ENCODE results near the gene NR2F6.

Gene NR2F6

GRCh38 chr19:17254636-17255035, 8.9 kb upstream of the NR2F6 start:
- TF ChIP-seq ZNF274 (IDR thresholded peaks at IDR 0.05; ENCODE audit: low read depth, low read length): no peak
- TF ChIP-seq YY1 (IDR thresholded peaks at IDR 0.05; ENCODE audit: insufficient read depth, insufficient read length): no peak
- no peak for TF ChIP-seq SUZ12 (IDR thresholded peaks at IDR 0.05; ENCODE audit: extremely low read depth, insufficient read depth, insufficient read length)
- peaks cover 21% of the 10 kb centered on the region; the same call in 1 of the 2 replicates for H3K9me3 ChIP-seq (ENCODE audit: insufficient read depth, low read length)
- peak overlapping the region; percentile 0 for H3K9ac ChIP-seq (ENCODE audit: insufficient read length, low read depth)
- peaks cover 10% of the 10 kb centered on the region for H3K27me3 ChIP-seq (ENCODE audit: insufficient read depth, insufficient read length)
- peaks cover 8% of the 10 kb centered on the region for H3K4me1 ChIP-seq (ENCODE audit: insufficient read depth, insufficient read length)
- H3K4me3 ChIP-seq (ENCODE audit: insufficient read length, low read depth): no peak overlapping the region
- DNase-seq (ENCODE audit: low read depth, low spot score): no peak
- no peaks in the 10 kb centered on the region for H3K36me3 ChIP-seq (ENCODE audit: insufficient read depth, insufficient read length, low read length)

DNA sequence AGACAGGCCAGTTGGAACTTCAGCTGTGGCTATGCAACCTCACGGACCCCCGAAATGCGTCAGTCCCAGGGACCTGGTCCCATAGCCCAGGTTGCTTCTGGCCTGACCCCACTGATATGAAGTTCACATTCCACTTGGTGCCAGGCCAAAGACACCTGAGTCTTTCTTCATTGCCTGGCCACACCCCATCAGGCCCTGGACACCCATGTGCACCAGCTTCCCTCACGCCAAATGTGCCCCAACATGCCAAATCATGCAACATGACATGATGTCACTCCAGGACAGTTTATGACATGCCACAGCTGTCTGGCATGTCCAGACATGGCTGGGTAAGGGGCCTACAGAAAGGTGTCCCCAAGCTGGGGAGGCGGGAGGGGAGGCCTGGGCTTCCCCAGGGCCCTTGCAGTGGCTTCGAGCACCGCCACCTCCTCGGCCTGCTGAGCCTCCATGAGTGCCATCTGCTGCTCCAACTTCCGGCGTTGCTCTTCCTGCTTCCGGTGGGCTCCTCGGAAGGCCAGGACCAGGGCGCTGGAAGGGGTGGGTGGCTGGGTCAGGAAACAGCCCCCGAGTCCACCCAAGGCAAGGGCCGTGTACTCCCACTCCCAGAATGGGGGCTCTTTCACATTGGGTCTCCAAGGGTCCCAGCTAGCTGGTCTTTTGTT, 4.3 kb upstream of the NR2F6 start:
- no peak for DNase-seq (ENCODE audit: low read depth, low spot score)
- TF ChIP-seq ZNF274 (IDR thresholded peaks at IDR 0.05; ENCODE audit: low read depth, low read length): no peak
- TF ChIP-seq YY1 (IDR thresholded peaks at IDR 0.05; ENCODE audit: insufficient read depth, insufficient read length): no peak
- TF ChIP-seq SUZ12 (IDR thresholded peaks at IDR 0.05; ENCODE audit: extremely low read depth, insufficient read depth, insufficient read length): no peak
- Histone ChIP-seq H3K36me3 (ENCODE audit: insufficient read depth, insufficient read length, low read length) (no peaks in the 10 kb centered on the region), H3K27me3 (ENCODE audit: insufficient read depth, insufficient read length) (no peaks in the 10 kb centered on the region), H3K4me3 (ENCODE audit: insufficient read length, low read depth) (no peak overlapping the region), H3K9me3 (ENCODE audit: insufficient read depth, low read length) (no peaks in the 10 kb centered on the region), H3K9ac (ENCODE audit: insufficient read length, low read depth) (no peak overlapping the region), H3K4me1 (ENCODE audit: insufficient read depth, insufficient read length) (peaks cover 28% of the 10 kb centered on the region)

- no peak for DNase-seq (ENCODE audit: low read depth, low spot score)
- Histone ChIP-seq H3K4me3 (ENCODE audit: insufficient read length, low read depth) (no peak overlapping the region), H3K27me3 (ENCODE audit: insufficient read depth, insufficient read length) (no peaks in the 10 kb centered on the region), H3K9me3 (ENCODE audit: insufficient read depth, low read length) (no peaks in the 10 kb centered on the region), H3K9ac (ENCODE audit: insufficient read length, low read depth) (peak overlapping the region; percentile 43), H3K36me3 (ENCODE audit: insufficient read depth, insufficient read length, low read length) (no peaks in the 10 kb centered on the region), H3K4me1 (ENCODE audit: insufficient read depth, insufficient read length) (peaks cover 24% of the 10 kb centered on the region)
- no peak for TF ChIP-seq SUZ12 (IDR thresholded peaks at IDR 0.05; ENCODE audit: extremely low read depth, insufficient read depth, insufficient read length)
- no peak for TF ChIP-seq YY1 (IDR thresholded peaks at IDR 0.05; ENCODE audit: insufficient read depth, insufficient read length)
- TF ChIP-seq ZNF274 (IDR thresholded peaks at IDR 0.05; ENCODE audit: low read depth, low read length): no peak
These were observed 2.5 kb upstream of the NR2F6 start for GRCh38 chr19:17248011-17248776.

DNA sequence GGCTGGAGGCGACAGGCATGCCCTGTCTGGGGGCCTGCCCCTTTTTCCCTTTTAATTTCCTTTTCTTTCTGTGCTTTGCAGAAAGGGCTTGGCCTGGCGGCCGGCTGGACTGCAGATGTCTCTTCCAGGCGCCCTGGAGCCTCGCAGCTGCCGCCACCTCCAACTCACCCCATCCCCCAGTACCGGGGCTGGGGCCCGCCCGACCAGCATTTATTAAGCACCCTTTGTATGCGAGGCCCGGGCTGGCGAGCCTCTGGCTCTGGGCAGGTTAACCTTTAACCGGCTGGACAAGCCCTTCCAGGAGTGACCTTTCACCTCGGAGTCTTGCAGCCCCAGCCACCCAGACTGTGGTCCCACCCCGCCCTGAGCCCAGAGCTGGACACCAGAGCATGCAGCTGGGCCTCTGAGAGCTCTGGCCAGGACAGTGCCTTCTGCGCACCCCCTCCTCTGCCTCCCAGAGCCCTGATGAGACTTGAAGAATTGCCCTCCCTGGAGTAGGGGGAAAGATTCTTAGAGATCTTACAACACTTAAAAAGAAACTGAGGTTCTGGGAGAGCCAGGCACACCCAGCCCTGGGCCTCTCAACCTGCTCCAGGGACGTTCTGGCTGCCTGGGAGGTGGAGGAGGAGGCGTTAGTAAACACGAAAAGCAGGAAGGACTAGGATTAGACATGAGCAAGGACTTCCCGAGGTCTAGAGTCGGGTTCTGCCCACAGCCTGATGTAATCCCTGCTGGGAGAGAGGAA, 1.1 kb upstream of the NR2F6 start:
- DNase-seq (ENCODE audit: low read depth, low spot score): no peak
- H3K9me3 ChIP-seq (ENCODE audit: insufficient read depth, low read length): no peaks in the 10 kb centered on the region
- peak overlapping the region; percentile 49 for H3K4me3 ChIP-seq (ENCODE audit: insufficient read length, low read depth)
- H3K4me1 ChIP-seq (ENCODE audit: insufficient read depth, insufficient read length): peaks cover 31% of the 10 kb centered on the region
- H3K36me3 ChIP-seq (ENCODE audit: insufficient read depth, insufficient read length, low read length): no peaks in the 10 kb centered on the region
- peak overlapping the region; percentile 72 for H3K9ac ChIP-seq (ENCODE audit: insufficient read length, low read depth)
- no peaks in the 10 kb centered on the region for H3K27me3 ChIP-seq (ENCODE audit: insufficient read depth, insufficient read length)
- TF ChIP-seq SUZ12 (IDR thresholded peaks at IDR 0.05; ENCODE audit: extremely low read depth, insufficient read depth, insufficient read length): no peak

GRCh38 chr19:17244618-17245534, 843 bp downstream of the NR2F6 start:
- no peak for DNase-seq (ENCODE audit: low read depth, low spot score)
- Histone ChIP-seq H3K36me3 (ENCODE audit: insufficient read depth, insufficient read length, low read length) (peaks cover 11% of the 10 kb centered on the region), H3K9me3 (ENCODE audit: insufficient read depth, low read length) (no peaks in the 10 kb centered on the region), H3K27me3 (ENCODE audit: insufficient read depth, insufficient read length) (no peaks in the 10 kb centered on the region), H3K4me3 (ENCODE audit: insufficient read length, low read depth) (peak overlapping the region; percentile 95), H3K4me1 (ENCODE audit: insufficient read depth, insufficient read length) (peaks cover 33% of the 10 kb centered on the region), H3K9ac (ENCODE audit: insufficient read length, low read depth) (peak overlapping the region; percentile 92)
- TF ChIP-seq YY1 (IDR thresholded peaks at IDR 0.05; ENCODE audit: insufficient read depth, insufficient read length) (no peak), ZNF274 (IDR thresholded peaks at IDR 0.05; ENCODE audit: low read depth, low read length) (no peak), SUZ12 (IDR thresholded peaks at IDR 0.05; ENCODE audit: extremely low read depth, insufficient read depth, insufficient read length) (no peak)

DNA sequence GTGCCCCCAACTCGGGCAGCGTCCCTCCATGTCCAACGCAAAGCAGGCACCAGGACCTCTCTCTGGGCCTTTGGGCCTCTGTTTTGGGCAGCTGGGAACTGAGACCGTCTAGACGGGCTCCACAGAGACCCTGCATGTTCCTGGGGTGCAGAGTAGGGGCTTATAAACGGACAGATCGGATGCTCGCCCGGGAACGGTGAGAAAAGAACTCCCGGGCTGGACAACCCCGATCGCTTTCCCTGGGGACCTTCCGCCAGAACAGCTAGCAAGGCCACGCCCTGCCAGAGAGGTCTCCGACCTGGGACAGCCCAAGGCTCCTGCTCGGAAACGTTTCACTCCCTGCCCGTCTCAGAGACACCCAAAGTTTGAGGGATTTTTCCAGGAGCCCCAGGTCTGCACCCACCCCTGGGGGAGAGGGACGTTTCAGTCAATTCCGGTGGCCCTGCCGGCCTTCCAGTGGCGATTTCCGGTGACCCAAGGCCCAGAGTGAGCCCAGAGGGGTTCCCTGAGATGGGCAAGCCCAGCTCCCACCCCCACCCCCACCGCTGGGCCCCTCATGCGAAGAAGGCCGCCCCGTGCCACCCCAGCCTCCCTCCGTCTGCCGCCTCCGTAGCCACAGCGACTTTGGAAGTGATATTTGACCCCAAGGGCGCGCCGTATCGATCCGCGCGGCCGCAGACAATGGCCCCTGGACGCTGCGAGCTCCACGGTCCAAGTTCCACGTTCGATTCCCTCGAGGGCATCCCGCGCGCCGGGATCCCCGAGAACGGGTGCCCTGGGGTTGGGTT, 1.7 kb downstream of the NR2F6 start:
- Histone ChIP-seq H3K9ac (ENCODE audit: insufficient read length, low read depth) (peak overlapping the region; percentile 92), H3K36me3 (ENCODE audit: insufficient read depth, insufficient read length, low read length) (peaks cover 11% of the 10 kb centered on the region), H3K4me3 (ENCODE audit: insufficient read length, low read depth) (peak overlapping the region; percentile 95), H3K4me1 (ENCODE audit: insufficient read depth, insufficient read length) (peaks cover 30% of the 10 kb centered on the region), H3K27me3 (ENCODE audit: insufficient read depth, insufficient read length) (no peaks in the 10 kb centered on the region), H3K9me3 (ENCODE audit: insufficient read depth, low read length) (no peaks in the 10 kb centered on the region)
- no peak for TF ChIP-seq YY1 (IDR thresholded peaks at IDR 0.05; ENCODE audit: insufficient read depth, insufficient read length)
- no peak for TF ChIP-seq SUZ12 (IDR thresholded peaks at IDR 0.05; ENCODE audit: extremely low read depth, insufficient read depth, insufficient read length)
- TF ChIP-seq ZNF274 (IDR thresholded peaks at IDR 0.05; ENCODE audit: low read depth, low read length): no peak
- no peak for DNase-seq (ENCODE audit: low read depth, low spot score)

Data from NT2/D1 (cell line).